Panc1 (cell line): ENCODE results near the gene KATNAL1. TPM values are rescaled to one million over a fixed set of nuclear protein-coding genes. Genes with fewer than 3 reads are reported as not detected.
A peak's percentile ranks its signal among the peaks of the same experiment; 100 is the strongest.

Experiments
- ATAC-seq: fragments of 200-7000 bp; cut with Tn5 transposase; 2 replicates; pipeline ENCODE4 v1.9.1; 2020; ENCODE audit warnings: mild to moderate bottlenecking, moderate library complexity
- BruUV-seq: library from RNA; stranded (reverse); fragments of 400-500 nt; replicated peaks from 2 replicates; lab custom pipeline; 2021; lab: Mats Ljungman, UMichigan
- CTCF ChIA-PET: fragments of 300-600 bp; sonication (Branson Sonifier 250); formaldehyde crosslinking; loops from one replicate; lab custom pipeline; 2022; ENCODE audit warnings: antibody characterized with exemption; lab: Charles Lee
- POLR2A ChIA-PET: fragments of 300-600 bp; sonication (Branson Sonifier 250); formaldehyde crosslinking; loops from one replicate; lab custom pipeline; 2022; ENCODE audit warnings: antibody characterized with exemption; lab: Charles Lee
- DNase-seq: peaks from one replicate; pipeline ENCODE4 v3.0.0-alpha.2; 2010; ENCODE audit warnings: low read depth, low spot score
- H3K27ac ChIP-seq: 2 replicates; pipeline ENCODE4 v1.5.1; 2011; ENCODE audit warnings: mild to moderate bottlenecking, low read length, inconsistent platforms
- H3K27me3 ChIP-seq: fragments of 200-500 bp; sonication (Bioruptor generic); 2 replicates; pipeline ENCODE4 v1.6.0; 2014; ENCODE audit warnings: low read length, inconsistent platforms; ENCODE audit not compliant: control insufficient read depth, insufficient read depth
- H3K36me3 ChIP-seq: fragments of 200-500 bp; sonication (Bioruptor generic); 2 replicates; pipeline ENCODE4 v1.5.1; 2014; ENCODE audit warnings: inconsistent platforms, mild to moderate bottlenecking, low read length, moderate library complexity; ENCODE audit not compliant: control insufficient read depth, insufficient read depth
- H3K4me1 ChIP-seq: 2 replicates; pipeline ENCODE4 v1.5.1; 2011; ENCODE audit warnings: inconsistent platforms, mild to moderate bottlenecking, low read length, moderate library complexity; ENCODE audit not compliant: control insufficient read depth, insufficient read depth
- H3K4me3 ChIP-seq, 2 experiments: 2 replicates each; pipeline ENCODE4 v1.5.1; 2011 to 2012; ENCODE audit warnings: low read depth in 2 of 2, low read length in 2 of 2, mild to moderate bottlenecking in 2 of 2, inconsistent platforms in 1 of 2, moderate library complexity in 1 of 2
- H3K9me3 ChIP-seq: fragments of 200-500 bp; sonication (Bioruptor generic); 2 replicates; pipeline ENCODE4 v1.5.1; 2014; ENCODE audit warnings: low read depth, mild to moderate bottlenecking, inconsistent platforms, low read length, moderate library complexity; ENCODE audit not compliant: control insufficient read depth, insufficient read depth
- CTCF ChIP-seq: fragments of 450-650 bp; IDR thresholded peaks from 2 replicates; pipeline ENCODE4 v1.5.1; 2017; ENCODE audit warnings: mild to moderate bottlenecking
- REST ChIP-seq, 2 experiments: IDR thresholded peaks; 2 replicates each; pipeline ENCODE4 v1.6.1; 2011 to 2012; ENCODE audit warnings: low read depth in 2 of 2, control low read depth in 1 of 2, low read length in 1 of 2, mild to moderate bottlenecking in 1 of 2, moderate library complexity in 1 of 2; ENCODE audit not compliant: insufficient read depth in 1 of 2
- SIN3A ChIP-seq: IDR thresholded peaks from 2 replicates; pipeline ENCODE4 v1.6.1; 2012; ENCODE audit warnings: low read depth, mild to moderate bottlenecking, low read length, moderate library complexity, borderline replicate concordance; ENCODE audit not compliant: insufficient read depth
- in situ Hi-C: cut with HindIII; loops from 2 replicates; pipeline ENCODE4 v1.10.0; 2016; ENCODE audit warnings: low sequenced_read_pairs, low pct_unique_long_range_greater_than_20kb
- intact Hi-C: fragments of 100-400 bp; cut with micrococcal nuclease; formaldehyde crosslinking; loops from one replicate; pipeline ENCODE4 v1.10.0; 2022; ENCODE audit not compliant: unreplicated experiment
- total RNA-seq: library from RNA; stranded (reverse); gene quantifications from one replicate; pipeline ENCODE4 v1.2.1, GENCODE V29; 2021; ENCODE audit not compliant: unreplicated experiment

Gene KATNAL1
- total RNA-seq, 1 experiment from 2014 or later, result 34.3 TPM

GRCh38 chr13:30153545-30154426 lies 153.6 kb downstream of the KATNAL1 start:
- no peaks in the 10 kb centered on the region for H3K4me1 ChIP-seq
- no peaks in the 10 kb centered on the region for H3K27me3 ChIP-seq
- POLR2A ChIA-PET, result no interaction called here
- in situ Hi-C loops (no loop called here), intact Hi-C loops (no loop called here)
- DNase-seq, result no peak
- CTCF ChIA-PET, result no interaction called here
- no peak for ATAC-seq
- H3K27ac ChIP-seq, result no peak overlapping the region
- H3K36me3 ChIP-seq, result no peaks in the 10 kb centered on the region
- TF ChIP-seq REST (IDR thresholded peaks at IDR 0.05; ENCODE audit: insufficient read depth in 1 of 2, low read depth in 2 of 2, low read length in 1 of 2) (peak; percentile 69 to 75; a peak in 3 of 4 replicates), SIN3A (no peak), CTCF (no peak)
- BruUV-seq, result no TSS peak
- no peaks in the 10 kb centered on the region for H3K9me3 ChIP-seq
- H3K4me3 ChIP-seq, result no peak overlapping the region

Other genes starting within 250 kb of the KATNAL1 start
- not detected for gene UBE2L5, start 114.9 kb upstream of the KATNAL1 start, total RNA-seq
- gene HMGB1, start 158.4 kb upstream of the KATNAL1 start, total RNA-seq, result 386 TPM